WERI-Rb-1 (cell line): ENCODE measurements around the gene GMPR.

Experiments
- DNase-seq: peaks from one replicate; pipeline ENCODE4 v3.0.0-alpha.2; 2020
- H3K27ac ChIP-seq: fragments of 250-450 bp; sonication (Bioruptor Pico); 2 replicates; pipeline ENCODE4 v1.5.1; 2020; ENCODE audit warnings: mild to moderate bottlenecking, moderate library complexity
- H3K27me3 ChIP-seq: fragments of 250-450 bp; sonication (Bioruptor Pico); 2 replicates; pipeline ENCODE4 v1.5.1; 2021; ENCODE audit warnings: mild to moderate bottlenecking, low read depth, moderate library complexity; ENCODE audit not compliant: insufficient read depth, severe bottlenecking
- H3K36me3 ChIP-seq: fragments of 250-450 bp; sonication (Bioruptor Pico); 2 replicates; pipeline ENCODE4 v1.5.1; 2020; ENCODE audit warnings: mild to moderate bottlenecking, moderate library complexity
- H3K4me3 ChIP-seq: 2 replicates; pipeline ENCODE4 v1.5.1; 2011; ENCODE audit warnings: low read depth, mild to moderate bottlenecking, control low read depth, low read length
- H3K9me3 ChIP-seq: fragments of 250-450 bp; sonication (Bioruptor Pico); 2 replicates; pipeline ENCODE4 v1.5.1; 2021; ENCODE audit warnings: mild to moderate bottlenecking, moderate library complexity; ENCODE audit not compliant: severe bottlenecking
- TF ChIP-seq, protein P1 (sequence below): IDR thresholded peaks from 2 replicates; pipeline ENCODE4 v1.5.1; 2011; ENCODE audit warnings: low read depth, mild to moderate bottlenecking, control low read depth, inconsistent platforms, low read length

Gene GMPR

DNA sequence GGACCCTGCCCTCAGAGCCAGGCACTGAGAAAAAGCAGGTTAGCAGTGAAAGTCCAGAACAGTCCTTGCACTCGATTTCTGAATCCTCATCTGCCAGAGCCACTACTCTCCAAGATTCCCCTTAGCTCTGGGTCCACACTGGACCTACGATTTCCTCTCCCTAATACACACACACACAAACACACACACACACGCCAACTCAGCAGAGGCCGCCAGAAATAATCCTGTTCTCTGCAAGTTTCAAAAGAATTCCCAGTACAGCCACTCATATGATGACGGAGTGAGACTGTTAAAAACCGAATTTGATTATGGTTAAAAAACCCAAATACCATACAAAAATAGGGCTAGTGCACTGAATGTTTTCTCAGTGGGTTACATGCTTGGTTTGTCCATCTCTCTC is 90.8 kb downstream of the GMPR start:
- peaks cover 8% of the 10 kb centered on the region for H3K9me3 ChIP-seq
- no peaks in the 10 kb centered on the region for H3K27me3 ChIP-seq
- DNase-seq, result no peak
- no peaks in the 10 kb centered on the region for H3K36me3 ChIP-seq
- no peak overlapping the region for H3K4me3 ChIP-seq
- TF ChIP-seq, protein P1, sequence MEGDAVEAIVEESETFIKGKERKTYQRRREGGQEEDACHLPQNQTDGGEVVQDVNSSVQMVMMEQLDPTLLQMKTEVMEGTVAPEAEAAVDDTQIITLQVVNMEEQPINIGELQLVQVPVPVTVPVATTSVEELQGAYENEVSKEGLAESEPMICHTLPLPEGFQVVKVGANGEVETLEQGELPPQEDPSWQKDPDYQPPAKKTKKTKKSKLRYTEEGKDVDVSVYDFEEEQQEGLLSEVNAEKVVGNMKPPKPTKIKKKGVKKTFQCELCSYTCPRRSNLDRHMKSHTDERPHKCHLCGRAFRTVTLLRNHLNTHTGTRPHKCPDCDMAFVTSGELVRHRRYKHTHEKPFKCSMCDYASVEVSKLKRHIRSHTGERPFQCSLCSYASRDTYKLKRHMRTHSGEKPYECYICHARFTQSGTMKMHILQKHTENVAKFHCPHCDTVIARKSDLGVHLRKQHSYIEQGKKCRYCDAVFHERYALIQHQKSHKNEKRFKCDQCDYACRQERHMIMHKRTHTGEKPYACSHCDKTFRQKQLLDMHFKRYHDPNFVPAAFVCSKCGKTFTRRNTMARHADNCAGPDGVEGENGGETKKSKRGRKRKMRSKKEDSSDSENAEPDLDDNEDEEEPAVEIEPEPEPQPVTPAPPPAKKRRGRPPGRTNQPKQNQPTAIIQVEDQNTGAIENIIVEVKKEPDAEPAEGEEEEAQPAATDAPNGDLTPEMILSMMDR, result no peak
- no peak overlapping the region for H3K27ac ChIP-seq

DNA sequence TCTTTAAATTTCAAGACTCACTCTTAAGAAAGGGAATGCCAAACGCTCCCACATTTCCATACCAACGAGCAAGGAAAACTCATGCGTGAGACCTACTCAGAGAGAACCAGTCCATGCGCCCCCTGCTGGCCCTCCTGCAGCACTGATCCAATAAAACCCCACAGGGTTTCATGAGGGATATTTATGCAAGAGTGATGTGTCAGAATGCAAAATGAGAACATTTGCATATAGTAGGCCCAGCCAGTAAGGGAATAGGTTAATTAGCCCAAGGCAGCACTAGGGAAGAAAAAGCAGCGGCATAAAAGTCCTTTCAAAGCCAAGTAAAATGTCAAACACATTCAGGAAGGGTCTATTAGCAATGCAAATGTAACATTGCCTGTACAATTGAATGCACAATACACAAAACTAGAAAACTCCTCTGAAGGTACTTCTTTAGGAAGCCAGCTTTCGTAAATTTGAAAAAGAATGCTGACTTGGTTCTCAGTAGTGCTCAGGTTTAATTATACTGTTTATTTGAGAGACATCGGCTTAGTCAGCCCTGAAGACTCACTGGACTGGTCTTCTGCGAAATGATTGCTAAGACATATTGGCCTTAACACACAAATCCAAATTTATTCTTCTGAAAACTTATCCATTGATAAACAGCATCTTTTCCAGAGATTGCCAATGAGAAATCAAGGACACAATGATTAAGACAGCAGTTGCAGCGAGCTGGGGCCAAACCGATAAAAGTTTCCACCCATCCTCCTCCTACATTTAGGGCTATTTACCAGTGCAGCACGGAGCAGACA is 93.2 kb downstream of the GMPR start:
- H3K27ac ChIP-seq, result no peak overlapping the region
- DNase-seq, result peak; percentile 79
- TF ChIP-seq, protein P1, result peak; percentile 91
- H3K9me3 ChIP-seq, result no peaks in the 10 kb centered on the region
- H3K27me3 ChIP-seq, result no peaks in the 10 kb centered on the region
- H3K4me3 ChIP-seq, result peak overlapping the region; percentile 6; the same call in 1 of the 2 replicates
- H3K36me3 ChIP-seq, result no peaks in the 10 kb centered on the region

DNA sequence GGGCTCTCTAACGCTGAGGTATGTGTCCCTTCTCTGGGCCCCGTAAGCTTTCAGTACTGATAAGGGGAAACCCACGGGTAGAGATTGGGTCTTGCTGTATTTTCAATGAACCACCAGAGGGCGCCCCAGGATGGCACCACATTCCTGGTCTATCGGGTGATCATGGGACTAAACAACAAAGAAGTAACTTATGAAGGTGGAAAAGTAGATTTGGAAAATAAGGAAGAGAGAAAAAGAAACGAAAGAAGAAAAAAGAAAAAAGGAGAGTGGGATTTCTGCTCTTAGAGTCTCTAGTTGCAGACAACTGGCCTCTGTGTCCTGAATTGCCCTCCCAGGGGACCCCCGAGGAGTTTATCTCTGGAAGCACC is 93.8 kb downstream of the GMPR start:
- no peaks in the 10 kb centered on the region for H3K36me3 ChIP-seq
- no peaks in the 10 kb centered on the region for H3K9me3 ChIP-seq
- TF ChIP-seq, protein P1, result peak; percentile 88
- DNase-seq, result peak; percentile 91
- H3K27me3 ChIP-seq, result no peaks in the 10 kb centered on the region
- peak overlapping the region; percentile 6 for H3K4me3 ChIP-seq
- H3K27ac ChIP-seq, result no peak overlapping the region

DNA sequence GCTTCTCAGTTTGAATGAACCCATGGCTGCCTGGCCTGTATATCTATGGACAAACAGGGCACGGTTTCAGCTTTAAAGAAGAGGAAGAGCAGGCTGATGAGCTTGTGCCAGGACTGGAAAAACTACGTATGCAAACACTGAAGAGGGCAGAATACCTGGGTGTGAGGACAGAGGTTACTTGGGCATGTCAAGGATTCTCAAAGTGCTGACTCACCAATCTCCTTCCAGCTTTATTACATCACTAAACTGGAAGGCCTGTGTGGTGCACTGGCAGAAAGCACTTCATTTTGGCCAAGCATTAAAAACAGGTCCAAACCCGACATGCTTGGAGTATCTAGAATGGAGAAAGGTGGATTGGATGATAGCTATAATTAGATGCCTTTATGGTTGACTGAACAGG is 95.2 kb downstream of the GMPR start:
- no peaks in the 10 kb centered on the region for H3K9me3 ChIP-seq
- no peaks in the 10 kb centered on the region for H3K27me3 ChIP-seq
- no peak overlapping the region for H3K4me3 ChIP-seq
- no peak for DNase-seq
- TF ChIP-seq, protein P1, result no peak
- no peaks in the 10 kb centered on the region for H3K36me3 ChIP-seq
- no peak overlapping the region for H3K27ac ChIP-seq

DNA sequence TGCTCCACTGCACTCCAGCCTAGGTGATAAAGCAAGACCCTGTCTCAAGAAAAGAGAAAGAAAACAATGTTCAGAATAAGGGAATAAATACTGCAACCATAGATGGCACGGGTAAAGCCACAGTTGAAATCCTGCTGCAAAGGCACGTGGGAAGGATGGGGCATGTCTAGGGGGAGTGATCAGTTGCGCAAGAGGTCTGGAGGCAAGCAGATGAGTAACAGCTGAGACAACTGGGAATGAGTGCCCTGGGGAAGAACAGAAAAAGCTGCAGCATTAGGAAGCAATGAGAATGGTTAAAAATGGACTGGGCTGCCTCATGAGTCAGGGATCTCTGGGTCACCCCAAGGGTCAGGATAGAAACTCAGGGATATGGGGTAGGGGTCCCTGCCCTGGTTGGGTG is 96.3 kb downstream of the GMPR start:
- Histone ChIP-seq H3K27me3 (no peaks in the 10 kb centered on the region), H3K36me3 (no peaks in the 10 kb centered on the region), H3K9me3 (no peaks in the 10 kb centered on the region), H3K27ac (no peak overlapping the region), H3K4me3 (no peak overlapping the region)
- DNase-seq, result no peak
- TF ChIP-seq, protein P1, result no peak

DNA sequence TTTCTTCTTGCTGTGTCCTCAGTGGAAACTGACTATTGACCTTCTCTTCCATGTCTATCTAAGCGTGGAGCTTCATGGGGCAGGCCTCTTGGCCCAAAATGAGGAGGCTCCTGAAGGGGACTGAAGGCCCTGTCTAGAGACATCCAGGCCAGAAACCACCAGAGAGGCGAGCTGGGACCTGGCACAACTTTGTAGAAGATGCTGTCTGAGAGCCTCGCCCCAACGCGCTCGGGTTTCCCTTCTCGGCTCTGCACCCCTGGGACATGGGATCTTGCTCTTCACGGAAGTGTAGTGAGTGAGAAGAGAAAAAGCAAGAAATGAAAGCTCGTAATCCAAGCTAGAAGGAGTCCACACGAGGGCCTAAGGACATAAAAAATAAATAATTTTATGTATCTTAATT is 96.8 kb downstream of the GMPR start:
- Histone ChIP-seq H3K27me3 (no peaks in the 10 kb centered on the region), H3K9me3 (no peaks in the 10 kb centered on the region), H3K36me3 (no peaks in the 10 kb centered on the region), H3K4me3 (no peak overlapping the region), H3K27ac (no peak overlapping the region)
- DNase-seq, result no peak
- TF ChIP-seq, protein P1, result no peak
